HG03196 (cell line): ENCODE results near the gene FREM1.

Experiments
- ATAC-seq: cut with Tn5 transposase; IDR thresholded peaks from one replicate; pipeline ENCODE4 v1.9.1; 2021; ENCODE audit not compliant: unreplicated experiment

FREM1 gene

GRCh38 chr9:14819183-14819582 lies 91.0 kb downstream of the FREM1 start:
- ATAC-seq = no peak

DNA sequence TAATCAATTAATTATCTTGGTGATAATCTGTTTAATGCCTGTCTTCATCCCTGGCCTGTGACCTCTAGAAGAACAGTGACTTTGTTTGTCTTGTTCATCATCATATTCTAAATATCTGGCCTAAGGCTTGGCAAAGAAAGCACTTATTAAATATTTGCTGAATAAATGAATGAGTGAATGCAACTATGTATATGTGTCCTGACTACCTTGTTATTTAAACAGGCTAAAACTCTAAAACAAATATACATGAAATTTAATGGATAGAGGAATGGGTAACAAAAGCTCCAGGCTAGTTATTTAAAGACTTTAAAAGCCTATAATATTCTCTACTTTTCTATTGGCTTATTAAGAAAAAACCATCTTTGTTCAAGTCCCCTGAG lies 96.0 kb downstream of the FREM1 start:
- no peak for ATAC-seq

GRCh38 chr9:14813336-14814248 lies 96.6 kb downstream of the FREM1 start:
- no peak for ATAC-seq

GRCh38 chr9:14812806-14813205 lies 97.4 kb downstream of the FREM1 start:
- ATAC-seq = no peak

DNA sequence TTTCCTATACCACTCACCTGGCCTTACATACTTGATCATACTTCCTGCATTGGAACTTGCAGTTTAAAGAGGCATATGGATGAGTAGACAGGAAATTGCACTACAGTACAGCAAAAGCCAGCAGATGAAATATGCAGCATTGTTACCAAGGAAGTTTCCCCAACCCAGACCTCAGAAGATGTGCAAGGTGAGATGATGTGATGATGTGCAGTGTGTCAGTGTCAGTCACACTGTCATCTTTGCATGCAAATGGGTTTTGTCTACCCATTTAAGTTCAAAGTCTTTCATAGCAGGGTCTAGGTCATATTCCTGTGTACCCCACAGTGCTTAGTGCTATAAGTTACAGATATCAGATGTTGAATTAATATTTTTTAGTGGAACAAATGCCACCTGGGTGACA lies 98.4 kb downstream of the FREM1 start:
- no peak for ATAC-seq

DNA sequence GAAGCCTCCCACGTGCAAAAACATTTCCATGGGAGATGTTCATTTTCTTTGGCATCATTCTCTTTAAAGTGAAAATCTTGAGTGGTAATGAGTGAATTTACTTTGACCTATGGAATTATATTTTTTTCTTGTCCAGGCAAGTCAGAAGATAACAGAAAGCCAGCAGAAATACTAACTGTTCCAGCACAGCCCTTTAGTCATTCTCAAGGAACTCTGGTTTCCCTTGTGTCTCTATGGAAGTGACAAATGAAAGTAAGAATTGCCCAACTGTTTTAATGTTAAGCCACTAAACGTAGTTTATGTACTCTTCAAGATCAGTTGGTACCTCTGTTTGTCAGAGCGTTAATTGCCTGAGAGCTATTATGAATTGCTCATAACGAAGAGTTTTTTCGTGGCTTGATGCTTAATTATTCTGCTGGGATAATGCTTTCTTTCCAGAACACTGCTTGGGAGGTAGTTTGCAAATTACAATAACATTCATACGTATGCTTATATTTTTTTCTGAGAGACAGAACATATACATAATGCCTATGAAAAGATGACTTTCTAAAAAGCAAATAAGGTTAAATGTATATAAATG lies 103.2 kb downstream of the FREM1 start:
- no peak for ATAC-seq

- no peak for ATAC-seq
Observed at GRCh38 chr9:14799030-14799429, 111.2 kb downstream of the FREM1 start.

- no peak for ATAC-seq
Observed at GRCh38 chr9:14797435-14797834, 112.8 kb downstream of the FREM1 start.

DNA sequence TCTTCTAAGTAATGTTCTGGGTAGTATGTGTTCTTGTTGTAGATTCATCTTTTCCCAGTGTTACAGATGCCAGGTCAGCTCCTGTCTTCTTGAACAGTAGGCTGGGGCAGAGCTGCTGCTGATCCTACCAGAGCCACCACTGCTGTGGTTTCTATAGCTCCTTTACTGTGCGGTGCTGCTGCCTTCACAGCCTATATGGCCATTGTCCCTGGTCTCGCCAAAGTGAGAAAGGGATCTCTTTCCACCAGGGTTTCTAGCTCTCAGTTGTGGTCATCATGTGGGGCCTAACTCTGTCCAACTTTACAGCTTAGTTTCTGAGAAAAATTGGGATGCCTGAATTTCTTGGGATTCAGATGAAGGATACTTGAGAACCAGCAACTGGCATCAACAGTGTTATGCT lies 116.8 kb downstream of the FREM1 start:
- no peak for ATAC-seq

DNA sequence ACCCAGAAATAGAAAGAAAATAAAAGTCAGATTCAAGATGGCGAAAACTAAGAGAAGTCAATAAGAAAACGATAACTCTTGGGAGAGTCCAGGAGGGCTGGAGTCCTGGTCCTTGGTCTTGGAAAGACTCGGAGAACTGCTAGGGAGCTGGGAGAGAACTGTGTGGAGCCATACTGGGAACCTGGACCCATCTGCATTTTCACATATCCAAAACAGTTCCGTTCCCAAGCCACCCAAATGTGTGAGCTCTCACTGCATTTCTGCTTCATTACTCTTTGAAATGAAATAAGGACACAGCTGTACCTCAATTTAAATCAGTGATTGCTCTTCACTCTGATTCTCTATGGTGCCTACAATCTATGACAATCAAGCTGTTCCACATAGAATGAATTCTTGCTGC lies 119.6 kb downstream of the FREM1 start:
- no peak for ATAC-seq

- no peak for ATAC-seq
Observed at GRCh38 chr9:14788846-14789245, 121.4 kb downstream of the FREM1 start.

- no peak for ATAC-seq
Observed at GRCh38 chr9:14783358-14783757, 126.9 kb downstream of the FREM1 start.

- no peak for ATAC-seq
Observed at GRCh38 chr9:14782286-14783051, 127.8 kb downstream of the FREM1 start.

GRCh38 chr9:14780693-14781092 lies 129.5 kb downstream of the FREM1 start:
- ATAC-seq = no peak

- ATAC-seq = no peak
Observed at GRCh38 chr9:14780251-14780650, 130.0 kb downstream of the FREM1 start.

GRCh38 chr9:14779566-14780022 lies 130.6 kb downstream of the FREM1 start:
- ATAC-seq = no peak

- no peak for ATAC-seq
Observed at GRCh38 chr9:14778565-14778964, 131.7 kb downstream of the FREM1 start.

DNA sequence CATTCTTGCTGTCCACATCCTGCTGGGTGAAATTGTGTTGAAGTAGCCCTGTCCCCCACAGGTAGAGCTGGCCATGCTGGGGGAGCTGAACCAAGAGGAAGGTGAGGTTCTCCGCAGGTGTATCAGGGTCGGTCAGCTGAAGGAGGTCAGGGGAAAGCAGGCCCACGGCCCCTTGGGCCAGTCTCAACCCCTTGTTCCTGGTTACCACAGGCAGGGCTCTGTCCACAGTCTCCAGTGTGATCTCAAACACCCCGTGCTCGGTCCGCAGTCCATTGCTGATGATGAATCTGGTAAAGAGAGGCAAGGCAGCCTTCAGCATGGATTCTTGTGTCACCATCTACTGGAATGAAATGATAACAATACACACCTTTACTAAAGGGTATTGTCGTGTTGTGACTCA lies 134.3 kb downstream of the FREM1 start:
- no peak for ATAC-seq

- ATAC-seq = no peak
Observed at GRCh38 chr9:14770592-14770991, 139.6 kb downstream of the FREM1 start.

DNA sequence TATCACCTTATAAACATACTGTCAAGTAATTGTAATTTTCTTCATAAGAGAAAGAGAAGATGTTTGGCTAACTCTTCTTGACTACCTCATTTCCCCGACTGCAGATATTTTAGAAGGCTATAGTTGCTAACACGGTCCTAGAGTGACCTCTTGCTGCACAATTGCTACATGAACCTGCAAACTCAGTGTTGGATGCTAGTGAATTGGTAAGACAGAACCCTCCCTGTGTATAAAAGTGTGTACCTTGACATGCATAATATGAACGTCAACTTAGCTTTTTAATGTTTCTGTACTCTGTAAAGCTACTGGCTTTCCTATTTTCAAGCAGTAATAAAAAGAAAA lies 141.0 kb downstream of the FREM1 start:
- ATAC-seq = no peak

DNA sequence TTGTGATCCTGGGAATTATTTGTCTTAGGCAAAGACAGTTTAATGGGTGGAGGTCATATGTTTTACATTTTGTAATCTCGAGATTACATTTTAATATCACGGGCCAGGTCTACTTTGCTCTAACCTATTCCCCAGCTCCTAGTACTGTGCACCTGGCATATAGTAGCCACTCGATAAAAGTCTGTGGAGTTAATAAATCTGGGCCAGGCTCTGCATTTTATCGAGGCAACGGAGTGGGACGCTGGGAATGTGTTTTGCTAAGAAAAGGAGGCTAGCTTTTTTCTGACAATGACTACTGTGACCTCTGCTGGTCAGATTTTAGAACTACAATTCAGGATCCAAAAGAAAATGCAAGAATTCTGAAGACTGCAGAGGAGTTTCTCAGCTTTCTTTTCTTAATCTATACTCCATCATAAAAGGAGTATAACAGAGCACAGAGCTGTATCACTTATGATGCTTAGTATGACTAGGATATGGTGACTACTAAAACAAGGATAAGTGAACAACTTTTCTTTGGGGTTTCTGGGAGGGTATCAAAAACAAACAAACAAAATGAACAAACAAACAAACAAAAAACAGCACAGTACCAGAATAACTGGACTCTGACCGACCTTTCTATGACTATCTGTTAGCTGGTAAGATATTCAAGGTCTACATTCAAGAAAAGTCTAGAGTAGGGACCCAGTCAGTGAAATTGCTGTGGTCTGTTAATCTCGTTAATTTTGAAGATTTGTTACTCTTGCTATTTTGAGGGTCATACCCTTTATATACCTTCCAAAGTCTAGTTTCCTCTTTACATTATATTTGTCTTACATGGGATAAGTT lies 141.6 kb downstream of the FREM1 start:
- no peak for ATAC-seq
